Astrocyte (in vitro differentiated cells and primary cell): ENCODE data around the gene RRP36. TPM values are rescaled to one million over a fixed set of nuclear protein-coding genes. Genes with fewer than 3 reads are reported as not detected.

ENCODE experiments used
- DNase-seq: peaks from one replicate; pipeline ENCODE4 v3.0.0-alpha.2; 2010; ENCODE audit warnings: low read depth
- FAIRE-seq: peaks from 2 replicates; lab custom pipeline; 2011; peaks lifted over from hg19 to GRCh38; lab: Jason Lieb, UNC
- H2AFZ ChIP-seq: 2 replicates; pipeline ENCODE4 v1.6.0; 2012; ENCODE audit warnings: low read depth, low read length, inconsistent platforms
- H3K27ac ChIP-seq: 2 replicates; pipeline ENCODE4 v1.5.1; 2011; ENCODE audit warnings: low read depth, low read length, inconsistent platforms
- H3K27me3 ChIP-seq: 2 replicates; pipeline ENCODE4 v1.6.0; 2011; ENCODE audit warnings: low read length, inconsistent platforms; ENCODE audit not compliant: insufficient read depth
- H3K36me3 ChIP-seq: 2 replicates; pipeline ENCODE4 v1.5.1; 2011; ENCODE audit warnings: low read length, inconsistent platforms; ENCODE audit not compliant: insufficient read depth
- H3K4me1 ChIP-seq: 2 replicates; pipeline ENCODE4 v1.5.1; 2011; ENCODE audit warnings: low read length, inconsistent platforms; ENCODE audit not compliant: insufficient read depth
- H3K4me2 ChIP-seq: 2 replicates; pipeline ENCODE4 v1.6.0; 2012; ENCODE audit warnings: low read length, inconsistent platforms
- H3K4me3 ChIP-seq: 2 replicates; pipeline ENCODE4 v1.5.1; 2011; ENCODE audit warnings: low read depth, mild to moderate bottlenecking, low read length, inconsistent platforms; ENCODE audit not compliant: insufficient read depth
- H3K79me2 ChIP-seq: 2 replicates; pipeline ENCODE4 v1.6.0; 2012; ENCODE audit warnings: mild to moderate bottlenecking, low read length, inconsistent platforms; ENCODE audit not compliant: insufficient read depth
- H3K9ac ChIP-seq: 2 replicates; pipeline ENCODE4 v1.6.0; 2012; ENCODE audit warnings: mild to moderate bottlenecking, low read length, inconsistent platforms
- H3K9me3 ChIP-seq: 2 replicates; pipeline ENCODE4 v1.5.1; 2012; ENCODE audit warnings: low read depth, mild to moderate bottlenecking, low read length, inconsistent platforms; ENCODE audit not compliant: insufficient read depth
- H4K20me1 ChIP-seq: 2 replicates; pipeline ENCODE4 v1.6.0; 2012; ENCODE audit warnings: low read length, inconsistent platforms; ENCODE audit not compliant: insufficient read depth
- H3K27ac Mint-ChIP-seq: one replicate; pipeline ENCODE4 v1.8.0; 2021; ENCODE audit warnings: mild to moderate bottlenecking, mixed read lengths; ENCODE audit not compliant: unreplicated experiment
- H3K27me3 Mint-ChIP-seq: one replicate; pipeline ENCODE4 v1.8.0; 2021; ENCODE audit warnings: low read depth, mixed read lengths; ENCODE audit not compliant: unreplicated experiment
- H3K36me3 Mint-ChIP-seq: one replicate; pipeline ENCODE4 v1.8.0; 2021; ENCODE audit warnings: low read depth, mixed read lengths; ENCODE audit not compliant: unreplicated experiment
- H3K4me1 Mint-ChIP-seq: one replicate; pipeline ENCODE4 v1.8.0; 2021; ENCODE audit warnings: low read depth, mixed read lengths; ENCODE audit not compliant: unreplicated experiment
- H3K4me3 Mint-ChIP-seq: one replicate; pipeline ENCODE4 v1.8.0; 2021; ENCODE audit warnings: mild to moderate bottlenecking, moderate library complexity, mixed read lengths; ENCODE audit not compliant: unreplicated experiment
- H3K9me3 Mint-ChIP-seq: one replicate; pipeline ENCODE4 v1.8.0; 2021; ENCODE audit warnings: mild to moderate bottlenecking, mixed read lengths; ENCODE audit not compliant: unreplicated experiment
- CTCF ChIP-seq: IDR thresholded peaks from 2 replicates; pipeline ENCODE4 v1.5.1; 2011; ENCODE audit warnings: low read depth, mild to moderate bottlenecking, inconsistent platforms, low read length, moderate library complexity; ENCODE audit not compliant: insufficient read depth
- EZH2 ChIP-seq: IDR thresholded peaks from 2 replicates; pipeline ENCODE4 v1.6.1; 2012; ENCODE audit warnings: mild to moderate bottlenecking, low read length, inconsistent platforms; ENCODE audit not compliant: insufficient read depth
- total RNA-seq: library from RNA; stranded (reverse); gene quantifications from 2 replicates; pipeline ENCODE4 v1.2.1, GENCODE V29; 2021

The RRP36 gene
- total RNA-seq, 1 donor from 2014 or later: 77.9 TPM

GRCh38 chr6:43077333-43077809 lies 55.9 kb downstream of the RRP36 start:
- H3K4me3 ChIP-seq: peak overlapping the region; percentile 98
- FAIRE-seq: no peak

GRCh38 chr6:43077981-43078511 lies 56.6 kb downstream of the RRP36 start:
- Histone ChIP-seq H3K4me2 (peak overlapping the region; percentile 97), H3K9me3 (no peaks in the 10 kb centered on the region), H3K27ac (peak overlapping the region; percentile 91), H3K27me3 (no peaks in the 10 kb centered on the region), H3K36me3 (no peaks in the 10 kb centered on the region), H2AFZ (no peak overlapping the region), H3K4me1 (peaks cover 35% of the 10 kb centered on the region), H3K9ac (peak overlapping the region; percentile 99), H3K79me2 (peaks cover 68% of the 10 kb centered on the region), H3K4me3 (peak overlapping the region; percentile 98), H4K20me1 (peaks cover 49% of the 10 kb centered on the region)
- Mint-ChIP-seq H3K36me3 (peaks cover 9% of the 10 kb centered on the region), H3K27ac (peak overlapping the region; percentile 48), H3K4me3 (peak overlapping the region; percentile 92), H3K27me3 (no peaks in the 10 kb centered on the region), H3K4me1 (peaks cover 27% of the 10 kb centered on the region), H3K9me3 (no peaks in the 10 kb centered on the region)
- TF ChIP-seq EZH2 (no peak), CTCF (no peak)
- FAIRE-seq (no peak), DNase-seq (peak; percentile 52)

More at GRCh38 chr6:43077333-43077809, 55.9 kb downstream of the RRP36 start:
- no peaks in the 10 kb centered on the region for H3K9me3 Mint-ChIP-seq
- peaks cover 9% of the 10 kb centered on the region for H3K36me3 Mint-ChIP-seq
- no peak for TF ChIP-seq CTCF
- Histone ChIP-seq H3K4me2 (peak overlapping the region; percentile 97), H3K27ac (peak overlapping the region; percentile 91), H3K36me3 (no peaks in the 10 kb centered on the region), H3K4me1 (peaks cover 35% of the 10 kb centered on the region), H3K79me2 (peaks cover 61% of the 10 kb centered on the region), H2AFZ (peak overlapping the region; percentile 64), H3K27me3 (no peaks in the 10 kb centered on the region), H3K9ac (peak overlapping the region; percentile 99), H3K9me3 (no peaks in the 10 kb centered on the region), H4K20me1 (peaks cover 42% of the 10 kb centered on the region)
- DNase-seq: no peak
- H3K4me3 Mint-ChIP-seq: peak overlapping the region; percentile 92
- no peaks in the 10 kb centered on the region for H3K27me3 Mint-ChIP-seq
- peak overlapping the region; percentile 48 for H3K27ac Mint-ChIP-seq
- H3K4me1 Mint-ChIP-seq: peaks cover 26% of the 10 kb centered on the region

GRCh38 chr6:43078691-43079090 lies 57.3 kb downstream of the RRP36 start:
- Histone ChIP-seq H3K9ac (peak overlapping the region; percentile 99), H2AFZ (no peak overlapping the region), H3K79me2 (peaks cover 74% of the 10 kb centered on the region), H3K36me3 (no peaks in the 10 kb centered on the region), H4K20me1 (peaks cover 56% of the 10 kb centered on the region), H3K9me3 (no peaks in the 10 kb centered on the region), H3K27me3 (no peaks in the 10 kb centered on the region), H3K27ac (peak overlapping the region; percentile 91), H3K4me2 (peak overlapping the region; percentile 97), H3K4me3 (peak overlapping the region; percentile 98), H3K4me1 (peaks cover 35% of the 10 kb centered on the region)
- Mint-ChIP-seq H3K36me3 (peaks cover 9% of the 10 kb centered on the region), H3K9me3 (no peaks in the 10 kb centered on the region), H3K4me3 (peak overlapping the region; percentile 92), H3K4me1 (peaks cover 32% of the 10 kb centered on the region), H3K27ac (peak overlapping the region; percentile 48), H3K27me3 (no peaks in the 10 kb centered on the region)
- TF ChIP-seq EZH2 (no peak), CTCF (no peak)
- DNase-seq: peak; percentile 84
- no peak for FAIRE-seq
